ENCODE results near the gene CELF5. TPM values are rescaled to one million over a fixed set of nuclear protein-coding genes. Genes with fewer than 3 reads are reported as not detected.

CELF5 gene
- total and polyA plus RNA-seq, 2 donors (not counting 1 experiment from before 2014, with no cell fraction given) = 0.15 TPM; not detected in 1

DNA sequence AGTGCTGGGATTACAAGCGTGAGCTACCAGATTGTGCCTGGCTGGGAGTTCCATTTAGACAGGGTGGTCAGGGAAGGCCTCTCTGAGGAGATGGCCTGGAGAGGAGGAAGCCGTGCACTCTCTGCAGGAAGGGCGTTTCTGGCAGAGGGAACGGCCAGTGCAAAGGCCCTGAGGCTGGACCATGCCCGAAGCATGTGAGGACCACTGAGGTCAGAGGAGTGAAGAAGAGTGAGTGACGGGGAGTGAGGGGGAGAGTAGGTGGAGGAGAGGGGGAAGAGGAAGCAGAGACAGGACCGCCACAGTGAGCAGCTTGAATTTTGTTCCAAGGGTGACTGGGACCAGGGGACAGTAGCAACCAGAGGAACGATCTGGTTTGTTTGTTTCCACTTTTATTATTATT lies 32.6 kb downstream of the CELF5 start:
- no peaks in the 10 kb centered on the region for H3K4me1 Mint-ChIP-seq
- peaks cover 30% of the 10 kb centered on the region for H3K27me3 Mint-ChIP-seq
- TF ChIP-seq, protein P1, sequence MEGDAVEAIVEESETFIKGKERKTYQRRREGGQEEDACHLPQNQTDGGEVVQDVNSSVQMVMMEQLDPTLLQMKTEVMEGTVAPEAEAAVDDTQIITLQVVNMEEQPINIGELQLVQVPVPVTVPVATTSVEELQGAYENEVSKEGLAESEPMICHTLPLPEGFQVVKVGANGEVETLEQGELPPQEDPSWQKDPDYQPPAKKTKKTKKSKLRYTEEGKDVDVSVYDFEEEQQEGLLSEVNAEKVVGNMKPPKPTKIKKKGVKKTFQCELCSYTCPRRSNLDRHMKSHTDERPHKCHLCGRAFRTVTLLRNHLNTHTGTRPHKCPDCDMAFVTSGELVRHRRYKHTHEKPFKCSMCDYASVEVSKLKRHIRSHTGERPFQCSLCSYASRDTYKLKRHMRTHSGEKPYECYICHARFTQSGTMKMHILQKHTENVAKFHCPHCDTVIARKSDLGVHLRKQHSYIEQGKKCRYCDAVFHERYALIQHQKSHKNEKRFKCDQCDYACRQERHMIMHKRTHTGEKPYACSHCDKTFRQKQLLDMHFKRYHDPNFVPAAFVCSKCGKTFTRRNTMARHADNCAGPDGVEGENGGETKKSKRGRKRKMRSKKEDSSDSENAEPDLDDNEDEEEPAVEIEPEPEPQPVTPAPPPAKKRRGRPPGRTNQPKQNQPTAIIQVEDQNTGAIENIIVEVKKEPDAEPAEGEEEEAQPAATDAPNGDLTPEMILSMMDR (IDR thresholded peaks at IDR 0.05) = no peak
- TF ChIP-seq EZH2 (IDR thresholded peaks at IDR 0.05; ENCODE audit: borderline replicate concordance, insufficient read depth, low read depth, low read length, poor library complexity, severe bottlenecking) = no peak
- no peak overlapping the region for H2AFZ ChIP-seq (ENCODE audit: insufficient read depth, low read depth, low read length, poor library complexity, severe bottlenecking)
- no peak for DNase-seq
- no peak overlapping the region for H3K4me3 ChIP-seq (ENCODE audit: control extremely low read depth in 1 of 5, extremely low read depth in 1 of 5, insufficient read depth in 1 of 5, low read depth in 2 of 5, low read length in 4 of 5)
- CTCF ChIA-PET = no interaction called here
- intact Hi-C loops (cut with micrococcal nuclease) = no loop called here
- H3K9me3 Mint-ChIP-seq (ENCODE audit: insufficient read depth) = peaks cover 9% of the 10 kb centered on the region
- no peak for ATAC-seq (ENCODE audit: low read depth)
- H3K4me2 ChIP-seq (replicated peaks; ENCODE audit: low read depth, low read length, poor library complexity, severe bottlenecking) = no peak overlapping the region
- 81% methylated on average over 4 of the region's 8 CpGs for WGBS (ENCODE audit: insufficient coverage)
- H3K27me3 ChIP-seq (replicated peaks in 1 of 4; ENCODE audit: control extremely low read depth in 1 of 4, control insufficient read depth in 3 of 4, insufficient read depth in 4 of 4, low read length in 3 of 4) = peaks cover 0 to 5% (median 0%) of the 10 kb centered on the region in 4 experiments
- no peaks in the 10 kb centered on the region for H3K79me2 ChIP-seq (ENCODE audit: control insufficient read depth, insufficient read depth, low read length)
- no peaks in the 10 kb centered on the region for H3K4me1 ChIP-seq (ENCODE audit: control insufficient read depth in 2 of 2, insufficient read depth in 2 of 2, low read length in 2 of 2)
- H3K9ac ChIP-seq (ENCODE audit: low read length) = no peak overlapping the region
- POLR2A ChIA-PET = no interaction called here
- H3K27ac ChIP-seq (ENCODE audit: low read length in 2 of 2) = no peak overlapping the region
- no peak overlapping the region for H3K27ac Mint-ChIP-seq
- no peak overlapping the region for H3K4me3 Mint-ChIP-seq
- no peaks in the 10 kb centered on the region for H4K20me1 ChIP-seq (ENCODE audit: control insufficient read depth, insufficient read depth, low read length, poor library complexity, severe bottlenecking)
- peaks cover 0 to 15% (median 2%) of the 10 kb centered on the region in 3 donors for H3K9me3 ChIP-seq (ENCODE audit: control extremely low read depth in 1 of 3, control insufficient read depth in 2 of 3, insufficient read depth in 1 of 3, low read length in 2 of 3)
- H3K36me3 ChIP-seq (replicated peaks in 1 of 2; ENCODE audit: control extremely low read depth in 1 of 2, control insufficient read depth in 1 of 2, extremely low read depth in 1 of 2, insufficient read depth in 2 of 2, low read length in 1 of 2) = no peaks in the 10 kb centered on the region

DNA sequence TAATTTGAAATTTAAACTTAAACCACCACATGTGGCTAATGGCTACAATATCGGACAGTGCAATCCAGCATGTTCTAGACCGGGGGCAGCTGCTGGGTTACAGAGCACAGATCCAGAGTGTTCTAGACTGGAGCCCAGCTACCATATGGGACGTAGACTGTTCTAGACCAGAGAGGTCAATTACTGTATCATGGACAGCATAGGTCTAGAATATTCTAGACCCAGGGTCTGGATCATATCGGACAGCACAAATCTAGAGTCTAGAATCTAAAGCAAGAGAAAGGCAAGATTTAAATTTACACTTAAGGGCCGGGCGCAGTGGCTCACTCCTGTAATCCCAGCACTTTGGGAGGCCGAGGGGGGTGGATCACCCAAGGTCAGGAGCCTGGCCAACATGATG lies 37.9 kb downstream of the CELF5 start:
- peaks cover 9% of the 10 kb centered on the region for H3K27me3 Mint-ChIP-seq
- Histone ChIP-seq H3K27me3 (replicated peaks in 1 of 4; ENCODE audit: control extremely low read depth in 1 of 4, control insufficient read depth in 3 of 4, insufficient read depth in 4 of 4, low read length in 3 of 4) (peaks cover 0 to 9% (median 0%) of the 10 kb centered on the region in 4 experiments), H3K4me3 (ENCODE audit: control extremely low read depth in 1 of 5, extremely low read depth in 1 of 5, insufficient read depth in 1 of 5, low read depth in 2 of 5, low read length in 4 of 5) (no peak overlapping the region), H3K79me2 (ENCODE audit: control insufficient read depth, insufficient read depth, low read length) (no peaks in the 10 kb centered on the region), H3K4me2 (replicated peaks; ENCODE audit: low read depth, low read length, poor library complexity, severe bottlenecking) (no peak overlapping the region), H3K4me1 (ENCODE audit: control insufficient read depth in 2 of 2, insufficient read depth in 2 of 2, low read length in 2 of 2) (no peaks in the 10 kb centered on the region), H3K36me3 (replicated peaks in 1 of 2; ENCODE audit: control extremely low read depth in 1 of 2, control insufficient read depth in 1 of 2, extremely low read depth in 1 of 2, insufficient read depth in 2 of 2, low read length in 1 of 2) (no peaks in the 10 kb centered on the region), H3K9me3 (ENCODE audit: control extremely low read depth in 1 of 3, control insufficient read depth in 2 of 3, insufficient read depth in 1 of 3, low read length in 2 of 3) (peaks cover 0 to 8% (median 0%) of the 10 kb centered on the region in 3 donors), H2AFZ (ENCODE audit: insufficient read depth, low read depth, low read length, poor library complexity, severe bottlenecking) (no peak overlapping the region), H3K27ac (ENCODE audit: low read length in 2 of 2) (no peak overlapping the region), H4K20me1 (ENCODE audit: control insufficient read depth, insufficient read depth, low read length, poor library complexity, severe bottlenecking) (no peaks in the 10 kb centered on the region), H3K9ac (ENCODE audit: low read length) (no peak overlapping the region)
- intact Hi-C loops (cut with micrococcal nuclease) = no loop called here
- ChIA-PET POLR2A (no interaction called here), CTCF (interaction anchor here (0.6 kb wide), 1 partner anchor 76 kb away, joined by 3 read pairs; no protein-coding TSS in a partner anchor)
- no peak for DNase-seq
- H3K9me3 Mint-ChIP-seq (ENCODE audit: insufficient read depth) = no peaks in the 10 kb centered on the region
- 95% methylated on average over 7 of the region's 7 CpGs for whole genome bisulfite sequencing (ENCODE audit: insufficient coverage)
- no peak for ATAC-seq (ENCODE audit: low read depth)
- TF ChIP-seq, protein P1 (IDR thresholded peaks at IDR 0.05) = no peak
- TF ChIP-seq EZH2 (IDR thresholded peaks at IDR 0.05; ENCODE audit: borderline replicate concordance, insufficient read depth, low read depth, low read length, poor library complexity, severe bottlenecking) = no peak
- H3K27ac Mint-ChIP-seq = no peak overlapping the region
- H3K4me1 Mint-ChIP-seq = no peaks in the 10 kb centered on the region
- H3K4me3 Mint-ChIP-seq = no peak overlapping the region

Data from B cell (primary cell).